ENCODE measurements around the gene CHTF18.
"Not testable (repeated sequence)": the region's sequence is repeated elsewhere in the genome, so short reads cannot be mapped to it uniquely, and the experiment has no call there.

Gene CHTF18

GRCh38 chr16:788399-789126, at the start of gene CHTF18:
CHTF18 (plus strand) TSS chr16:788620; CDS start chr16:788685, 65 bp downstream.
- peak; percentile 93 for DNase-seq

DNA sequence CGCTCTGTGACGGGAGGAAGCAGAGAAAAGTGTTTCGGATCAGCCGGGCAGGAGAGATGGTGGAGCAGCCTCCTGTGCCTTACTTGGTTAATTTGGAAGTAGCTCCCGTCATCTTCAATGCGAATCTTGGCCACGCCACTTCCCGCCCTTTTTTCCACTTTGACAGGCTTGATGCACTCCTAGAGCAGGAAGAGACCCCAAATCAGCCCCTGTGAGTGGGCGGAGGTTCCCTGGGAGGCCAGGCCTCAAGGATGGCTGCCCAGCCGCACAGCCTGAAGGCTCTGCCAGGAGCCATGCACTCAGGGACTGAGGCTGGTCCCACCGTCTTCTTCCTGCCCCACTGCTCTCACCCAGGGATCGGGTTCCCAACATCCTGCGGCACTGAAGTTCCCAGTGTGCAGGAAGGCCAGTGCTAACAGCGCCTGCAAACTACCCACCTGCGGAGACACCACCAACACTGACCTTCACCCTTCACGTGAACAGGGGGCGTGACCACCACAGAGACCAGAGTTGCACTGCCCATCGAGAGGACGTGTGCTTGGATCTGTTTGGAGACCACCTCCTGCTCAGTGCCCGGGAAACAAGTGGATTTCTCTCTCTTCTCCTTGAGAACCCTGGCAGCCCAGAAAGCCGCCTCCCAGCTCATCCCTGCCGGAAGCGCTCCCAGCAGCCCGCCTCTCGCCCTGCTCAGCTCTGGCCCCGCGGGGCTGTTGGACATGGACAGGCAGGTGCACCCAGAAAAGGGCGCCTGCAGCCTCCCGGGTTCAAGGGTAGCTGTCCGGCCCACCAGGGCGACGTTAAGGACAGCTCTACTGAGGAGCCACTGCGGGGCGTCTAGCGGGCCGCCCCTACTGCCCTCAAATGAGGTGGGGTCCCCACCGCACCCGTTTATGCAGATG, 48.6 kb upstream of the CHTF18 start:
- DNase-seq = peak; percentile 47

DNA sequence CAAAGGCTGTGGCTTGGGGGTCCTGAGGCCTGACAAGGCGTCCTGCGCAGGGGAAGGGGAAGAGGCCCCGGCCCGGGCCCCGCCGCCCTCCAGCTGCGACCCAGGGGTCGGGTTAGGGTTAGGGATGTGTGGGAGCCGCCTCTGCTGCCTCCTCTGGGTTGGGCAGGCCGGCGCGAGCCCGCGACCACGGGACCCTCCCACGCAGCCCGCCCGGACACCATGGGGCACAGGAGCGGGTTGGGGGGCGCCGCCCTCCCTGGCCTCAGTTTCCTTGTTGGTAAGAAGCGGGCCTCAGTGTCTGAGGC, 48.0 kb upstream of the CHTF18 start:
- peak; percentile 41 for DNase-seq

DNA sequence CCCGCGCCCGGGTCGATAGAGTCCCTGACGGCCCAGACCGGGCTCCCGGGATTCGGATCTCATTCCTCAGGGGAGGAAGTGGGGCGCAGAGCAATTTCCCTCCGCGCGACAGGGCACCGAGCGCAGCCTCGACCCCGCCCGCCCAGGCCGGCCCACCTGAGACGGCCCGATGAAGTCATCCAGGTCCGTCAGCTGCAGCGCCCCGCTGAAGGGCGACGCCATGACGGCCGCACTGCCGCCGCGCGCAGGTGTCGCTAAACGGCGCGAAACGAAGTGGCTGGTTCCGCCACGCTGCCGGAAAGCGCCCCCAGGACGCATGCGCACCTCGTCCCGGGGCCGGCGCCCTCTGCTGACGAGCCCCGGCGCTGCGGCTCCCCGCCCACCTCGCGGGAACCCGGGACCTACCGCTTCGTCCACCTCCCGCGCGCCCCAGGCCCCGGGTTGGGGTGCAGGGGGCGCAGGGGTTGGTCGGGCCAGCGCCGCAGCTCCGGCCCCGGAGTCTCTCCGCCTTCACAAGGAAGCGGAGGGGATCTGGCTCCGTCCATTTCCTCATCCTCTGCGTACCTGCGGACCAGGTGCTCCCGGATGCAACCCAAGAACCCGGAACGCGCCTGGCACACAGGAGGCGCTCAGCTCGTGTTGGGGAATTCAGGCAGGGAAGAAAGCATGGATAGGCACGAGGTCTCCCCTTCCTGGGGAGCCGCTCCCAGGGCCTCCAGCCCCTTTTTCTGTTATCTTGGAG, 47.5 kb upstream of the CHTF18 start, which contains the start of gene CIAO3:
CIAO3 (minus strand) TSS at position 234 of the 742 bp plus-strand sequence; CDS start at position 222, 12 bp downstream.
- peak; percentile 93 for DNase-seq

DNA sequence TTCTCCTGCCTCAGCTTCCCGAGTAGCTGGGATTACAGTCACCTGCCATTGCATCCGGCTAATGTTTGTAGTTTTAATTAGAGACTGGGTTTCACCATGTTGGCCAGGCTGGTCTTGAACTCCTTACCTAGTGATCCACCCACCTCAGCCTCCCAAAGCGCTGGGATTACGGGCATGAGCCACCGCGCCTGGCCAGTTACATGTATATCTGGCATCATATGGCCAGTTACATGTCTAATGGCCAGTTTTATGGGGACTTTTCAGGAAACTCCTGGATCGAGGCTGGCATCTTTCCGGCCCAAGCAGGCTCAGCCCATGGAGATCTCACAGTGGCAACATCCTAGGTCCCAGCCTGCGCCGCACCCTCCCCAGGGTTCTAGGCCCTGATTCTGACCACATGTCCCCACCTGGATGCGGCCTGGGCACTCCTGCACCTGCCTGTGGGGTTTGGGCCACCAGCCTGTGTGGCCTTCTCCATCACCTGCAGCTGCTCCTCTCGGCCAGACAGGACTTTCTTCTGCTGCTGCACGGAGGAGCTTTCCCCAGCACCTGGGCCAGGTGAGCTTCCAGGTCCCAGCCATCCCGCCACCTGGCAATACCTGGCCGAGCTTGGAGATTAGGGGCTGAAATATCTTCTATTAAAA, 46.3 kb upstream of the CHTF18 start:
- DNase-seq = no peak

DNA sequence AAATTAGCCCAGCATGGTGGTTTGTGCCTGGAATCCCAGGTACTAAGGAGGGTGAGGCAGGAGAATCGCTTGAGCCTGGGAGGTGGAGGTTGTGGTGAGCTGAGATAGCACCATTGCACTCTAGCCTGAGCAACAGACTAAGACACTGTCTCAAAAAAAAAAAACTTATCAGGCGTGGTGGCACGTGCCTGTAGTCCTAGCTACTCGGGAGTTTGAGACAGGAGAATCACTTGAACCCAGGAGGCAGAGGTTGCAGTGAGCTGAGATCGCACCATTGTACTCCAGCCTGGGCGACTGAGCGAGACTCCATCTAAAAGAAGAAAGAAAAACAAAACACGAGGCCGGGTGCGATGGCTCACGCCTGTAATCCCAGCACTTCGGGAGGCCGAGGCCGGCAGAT, 45.5 kb upstream of the CHTF18 start:
- not testable (repeated sequence) for DNase-seq

DNA sequence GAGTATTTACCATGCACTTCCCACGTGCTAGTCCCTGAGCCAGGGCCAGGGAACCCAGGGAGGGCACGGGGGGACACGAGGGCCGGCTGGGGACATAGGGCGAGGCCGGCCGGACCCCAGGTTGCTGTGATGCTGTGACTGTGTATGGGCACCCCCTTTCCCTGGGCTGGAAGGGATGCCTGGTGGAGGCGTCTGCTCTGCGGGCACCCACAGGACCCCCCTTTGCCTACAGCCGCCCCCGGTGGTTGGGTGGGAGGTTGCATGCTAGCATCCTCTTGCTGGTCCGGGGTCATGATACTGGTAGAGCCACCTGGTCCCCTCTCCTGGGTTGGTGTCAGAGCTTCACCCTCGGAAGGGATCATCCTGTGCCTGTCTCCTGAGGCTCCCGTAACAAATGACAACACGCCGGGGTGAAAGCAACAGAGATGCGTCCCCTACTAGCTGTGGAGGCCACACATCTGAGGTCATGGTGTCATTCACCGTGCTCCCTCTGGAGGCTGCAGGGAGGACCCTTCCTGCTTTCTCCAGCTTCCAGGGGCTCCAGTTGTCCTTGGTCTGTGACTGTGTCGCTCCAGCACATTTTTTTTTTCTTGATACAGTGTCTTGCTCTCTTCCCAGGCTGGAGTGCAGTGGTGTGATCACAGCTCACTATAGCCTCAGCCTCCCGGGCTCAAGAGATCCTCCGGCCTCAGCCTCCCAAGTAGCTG, 44.5 kb upstream of the CHTF18 start:
- peak; percentile 20 for DNase-seq

DNA sequence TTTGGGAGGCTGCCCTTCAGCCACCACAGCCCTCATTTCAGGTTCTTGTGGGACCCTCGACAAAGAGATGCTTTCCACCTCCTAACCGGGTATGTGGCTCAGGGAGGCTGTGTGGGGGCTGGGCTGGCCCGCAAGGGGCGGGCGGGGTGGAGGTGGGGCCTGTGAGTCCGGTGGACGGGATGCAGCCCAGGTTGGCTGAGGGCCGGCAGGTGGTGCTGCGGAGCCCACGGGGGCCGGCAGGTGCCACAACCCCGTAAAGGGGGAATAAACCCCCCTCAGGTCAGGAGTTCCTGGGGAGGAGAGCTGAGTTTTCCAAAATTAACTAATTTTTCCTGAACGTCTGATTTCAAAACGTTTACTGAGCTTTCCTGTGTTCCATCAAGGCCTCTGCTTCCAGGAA, 42.7 kb upstream of the CHTF18 start:
- DNase-seq = peak; percentile 69

GRCh38 chr16:746637-747036, 41.8 kb upstream of the CHTF18 start:
- DNase-seq = no peak

DNA sequence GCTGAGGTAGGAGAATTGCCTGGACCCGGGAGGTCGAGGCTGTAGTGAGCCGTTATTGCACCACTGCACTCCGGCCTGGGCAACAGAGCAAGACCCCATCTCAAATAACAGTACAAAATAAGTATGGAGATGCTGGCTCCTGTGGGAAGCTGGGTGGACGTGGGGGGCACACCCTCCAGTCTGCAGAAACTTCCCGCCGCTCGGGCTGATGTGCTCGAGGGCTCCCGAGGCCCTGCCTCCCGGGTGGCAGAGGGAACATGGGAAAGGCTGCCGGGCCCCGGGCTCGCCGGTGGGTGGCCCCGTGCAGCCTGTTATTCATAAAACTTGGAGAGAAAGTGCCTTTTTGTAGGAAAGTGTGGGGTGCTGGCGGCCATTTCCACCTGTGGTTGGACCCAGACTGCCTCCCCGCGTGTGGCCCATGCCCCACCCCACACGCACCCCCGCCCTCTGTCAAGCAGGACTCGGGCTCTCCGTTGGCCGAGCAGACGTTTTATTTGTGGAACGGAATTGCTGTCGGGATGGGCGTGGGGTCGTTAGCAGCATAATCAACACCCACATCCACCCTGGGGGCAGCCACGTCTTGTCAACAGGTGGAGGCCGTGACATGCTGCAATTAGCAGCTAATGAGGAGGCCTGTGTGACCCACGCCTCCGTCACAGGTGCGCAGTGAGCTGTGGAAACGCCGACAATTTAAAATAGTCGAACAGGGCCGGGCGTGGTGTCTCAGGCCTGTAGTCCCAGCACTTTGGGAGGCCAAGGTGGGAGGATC, 40.3 kb upstream of the CHTF18 start:
- no peak for DNase-seq

DNA sequence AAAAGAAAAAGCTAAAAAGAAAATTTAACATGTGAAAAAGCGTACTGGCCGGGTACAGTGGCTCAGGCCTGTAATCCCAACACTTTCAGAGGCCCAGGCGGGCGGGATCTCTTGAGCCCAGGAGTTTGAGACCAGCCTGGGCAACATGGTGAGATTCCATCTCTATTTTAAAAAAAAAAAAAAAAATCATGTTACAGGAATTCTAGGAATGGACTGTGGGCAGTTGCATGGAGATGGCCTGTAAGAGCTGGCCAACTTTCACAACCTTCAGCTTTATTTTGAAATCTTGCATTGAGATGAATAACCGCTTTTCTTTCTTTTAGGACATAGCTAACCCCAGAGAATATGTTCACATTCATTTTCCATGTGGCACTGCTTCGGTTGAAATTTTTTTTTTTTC, 39.4 kb upstream of the CHTF18 start:
- no peak for DNase-seq

DNA sequence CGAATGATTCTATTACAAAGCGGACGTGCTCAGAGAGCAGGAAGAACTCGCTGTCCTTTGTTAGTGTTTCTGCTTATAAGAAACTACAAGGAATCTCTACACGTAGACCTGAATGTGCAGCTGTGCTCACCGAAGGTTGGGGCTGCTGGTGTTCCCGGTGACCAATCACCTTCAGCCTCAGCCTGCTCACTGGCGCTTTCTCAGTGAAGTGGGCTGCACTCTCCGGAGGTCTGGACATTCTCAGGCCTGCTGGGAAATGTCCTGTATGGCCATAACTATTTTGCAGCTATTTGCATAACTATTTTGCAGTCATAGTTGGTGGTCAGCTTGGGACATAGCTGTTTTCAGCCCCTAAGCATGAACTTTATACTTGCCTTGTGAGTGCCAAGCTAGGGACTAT, 37.9 kb upstream of the CHTF18 start:
- DNase-seq = no peak

DNA sequence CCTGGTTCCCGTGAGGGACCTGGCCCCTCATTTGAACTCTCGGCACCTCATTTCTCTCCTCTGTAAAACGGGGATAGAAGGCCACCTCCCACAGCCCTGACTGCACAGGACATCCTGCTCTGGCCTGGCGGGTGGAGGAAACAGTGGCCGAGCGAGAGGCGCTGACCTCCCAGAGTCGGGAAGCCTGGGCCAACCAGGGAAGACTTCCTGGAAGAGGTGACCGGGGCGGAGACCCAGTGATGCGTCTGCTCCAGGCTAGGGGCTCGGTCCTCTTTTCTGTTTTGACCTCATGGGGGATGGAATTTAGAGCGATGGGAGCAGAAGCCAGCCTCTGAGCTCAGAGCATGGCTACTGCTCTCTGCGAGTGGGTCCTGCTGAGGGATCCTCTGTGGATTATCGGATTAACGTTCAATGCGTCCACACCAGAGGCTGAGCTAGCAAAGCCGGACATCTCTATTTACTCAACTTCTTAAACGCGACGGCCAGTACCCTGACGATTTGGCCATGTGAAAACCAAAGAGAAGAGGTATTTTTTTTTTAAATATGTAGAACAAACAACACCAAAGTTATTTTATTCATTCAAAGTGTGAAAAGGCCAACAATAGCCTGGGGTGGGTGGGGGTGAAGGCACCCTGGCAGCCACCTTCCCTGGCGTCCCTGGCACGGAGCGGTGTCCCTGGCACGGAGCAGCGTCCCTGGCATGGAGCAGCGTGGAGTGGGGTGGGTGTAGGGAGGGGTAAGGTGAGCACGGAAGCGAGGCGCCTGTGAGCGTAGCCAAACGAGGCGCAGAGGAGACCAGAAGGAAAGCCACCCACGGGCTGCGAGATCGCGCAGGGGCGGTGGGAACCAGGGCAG, 37.0 kb upstream of the CHTF18 start:
- no peak for DNase-seq

DNA sequence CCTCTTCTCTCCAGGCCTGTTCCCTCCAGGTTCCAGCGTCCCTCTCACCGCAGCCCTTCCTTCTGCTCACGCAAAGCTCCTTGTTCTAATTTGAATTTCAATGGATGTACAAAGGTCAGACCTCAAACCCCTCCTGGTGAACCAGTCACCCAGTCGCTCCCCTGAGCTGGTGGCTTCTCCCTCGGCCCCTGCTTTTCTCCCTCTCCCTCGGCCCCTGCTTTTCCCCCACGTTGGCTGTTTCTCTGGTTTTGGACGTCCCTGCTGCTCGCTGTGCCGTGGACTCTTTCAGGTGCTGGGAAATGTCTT, 36.5 kb upstream of the CHTF18 start:
- peak; percentile 49 for DNase-seq

GRCh38 chr16:754121-754607, 34.3 kb upstream of the CHTF18 start:
- DNase-seq = not testable (repeated sequence)

- no peak for DNase-seq
Measured at GRCh38 chr16:754656-755055, 33.8 kb upstream of the CHTF18 start.

GRCh38 chr16:756428-756827, 32.0 kb upstream of the CHTF18 start:
- DNase-seq = no peak

- DNase-seq = peak; percentile 63
Measured at GRCh38 chr16:759110-759910, 29.1 kb upstream of the CHTF18 start.

DNA sequence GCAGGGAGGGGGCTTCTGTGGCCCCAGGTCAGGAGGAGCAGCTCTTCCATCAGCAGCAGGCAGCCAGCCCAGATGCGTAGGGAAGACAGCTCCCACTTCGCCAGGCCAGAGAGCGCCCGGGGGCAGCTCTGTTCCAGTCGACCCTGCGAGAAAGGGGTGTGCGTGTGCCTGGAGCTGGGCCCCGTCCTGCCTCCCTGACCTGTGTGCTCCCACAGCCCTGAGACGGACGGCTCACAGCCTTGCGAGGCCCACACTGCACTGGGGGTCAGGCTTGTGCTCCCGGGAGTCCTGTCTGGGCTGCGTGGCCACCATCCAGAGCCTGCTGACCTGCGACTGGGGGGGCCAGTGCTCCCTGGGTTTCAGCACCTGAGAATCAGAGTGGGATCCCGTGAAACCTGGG, 28.4 kb upstream of the CHTF18 start:
- no peak for DNase-seq
